ENCODE data around the gene EFTUD2. TPM values are rescaled to one million over a fixed set of nuclear protein-coding genes. Genes with fewer than 3 reads are reported as not detected.

The EFTUD2 gene
- total RNA-seq, 2 donors from 2014 or later = 31.6 to 49.8 TPM

- DNase-seq = peak in 1 of 4 donors; percentile 27
- no peaks in the 10 kb centered on the region for H3K36me3 ChIP-seq (replicated peaks in 1 of 2; ENCODE audit: insufficient read depth in 1 of 2, low read depth in 2 of 2)
- ATAC-seq = peak; percentile 10
- peaks cover 31% of the 10 kb centered on the region for H3K4me1 ChIP-seq
- no peaks in the 10 kb centered on the region for H3K27me3 ChIP-seq
- H3K4me3 ChIP-seq = no peak overlapping the region
- intact Hi-C loops (cut with DNase I) = no loop called here
- no peak for TF ChIP-seq POLR2A (IDR thresholded peaks at IDR 0.05)
- no peak for TF ChIP-seq CTCF (IDR thresholded peaks at IDR 0.05)
- H3K9me3 ChIP-seq = no peaks in the 10 kb centered on the region
- peak overlapping the region; percentile 61 to 86 (median 78) for H3K27ac ChIP-seq
- 56 to 63% methylated on average over 11 of the region's 11 CpGs for WGBS, 2 donors
These were observed 16.9 kb upstream of the EFTUD2 start for GRCh38 chr17:44915862-44916780.

GRCh38 chr17:44915321-44915726 is 16.1 kb upstream of the EFTUD2 start, which contains the start of gene GFAP:
GFAP (minus strand) TSS chr17:44915500; CDS start chr17:44915486, 14 bp downstream.
- intact Hi-C loops (cut with DNase I) = no loop called here
- DNase-seq (no peak), ATAC-seq (no peak)
- no peak within 1 kb of the TSS for H3K4me3 ChIP-seq
- WGBS, 2 donors = 20 to 71% methylated on average over 1 to 15 of the region's 17 CpGs
- no peaks in the 10 kb centered on the region for H3K27me3 ChIP-seq
- H3K36me3 ChIP-seq (replicated peaks in 1 of 2; ENCODE audit: insufficient read depth in 1 of 2, low read depth in 2 of 2) = no peaks in the 10 kb centered on the region
- H3K4me1 ChIP-seq = peaks cover 34% of the 10 kb centered on the region
- TF ChIP-seq POLR2A (IDR thresholded peaks at IDR 0.05) (no peak), CTCF (IDR thresholded peaks at IDR 0.05) (no peak)
- no peaks in the 10 kb centered on the region for H3K9me3 ChIP-seq
- H3K27ac ChIP-seq = peak within 1 kb of the TSS; percentile 61 to 86 (median 78)

- no peak for DNase-seq
- H3K9me3 ChIP-seq = no peaks in the 10 kb centered on the region
- H3K4me1 ChIP-seq = peaks cover 34% of the 10 kb centered on the region
- intact Hi-C loops (cut with DNase I) = no loop called here
- no peaks in the 10 kb centered on the region for H3K27me3 ChIP-seq
- ATAC-seq = no peak
- no peak overlapping the region for H3K4me3 ChIP-seq
- H3K27ac ChIP-seq = peak overlapping the region in 2 of 4 donors; percentile 80 to 86
- WGBS, 2 donors = 77 to 88% methylated on average over 2 to 19 of the region's 19 CpGs
- no peaks in the 10 kb centered on the region for H3K36me3 ChIP-seq (replicated peaks in 1 of 2; ENCODE audit: insufficient read depth in 1 of 2, low read depth in 2 of 2)
- TF ChIP-seq POLR2A (IDR thresholded peaks at IDR 0.05) (no peak), CTCF (IDR thresholded peaks at IDR 0.05) (no peak)
These were observed 15.5 kb upstream of the EFTUD2 start for GRCh38 chr17:44914698-44915271.

GRCh38 chr17:44914148-44914547 is 14.9 kb upstream of the EFTUD2 start:
- intact Hi-C loops (cut with DNase I) = no loop called here

More at GRCh38 chr17:44914148-44914547, 14.9 kb upstream of the EFTUD2 start:
- no peak for ATAC-seq
- Histone ChIP-seq H3K27ac (no peak overlapping the region), H3K27me3 (no peaks in the 10 kb centered on the region), H3K4me3 (no peak overlapping the region), H3K9me3 (no peaks in the 10 kb centered on the region), H3K4me1 (peaks cover 34% of the 10 kb centered on the region), H3K36me3 (replicated peaks in 1 of 2; ENCODE audit: insufficient read depth in 1 of 2, low read depth in 2 of 2) (no peaks in the 10 kb centered on the region)
- TF ChIP-seq POLR2A (IDR thresholded peaks at IDR 0.05) (no peak), CTCF (IDR thresholded peaks at IDR 0.05) (no peak)
- WGBS, 2 donors = 68 to 73% methylated on average over 2 to 4 of the region's 4 CpGs
- DNase-seq = no peak

Data from body of pancreas (tissue), 4 donors.